HG03439 (cell line): ENCODE data around the gene ARMC2.
"Not testable (repeated sequence)": the region's sequence is repeated elsewhere in the genome, so short reads cannot be mapped to it uniquely, and the experiment has no call there.

Source experiments
- ATAC-seq: cut with Tn5 transposase; IDR thresholded peaks from one replicate; pipeline ENCODE4 v1.9.1; 2021; ENCODE audit warnings: mild to moderate bottlenecking, moderate library complexity; ENCODE audit not compliant: unreplicated experiment

ARMC2 gene

DNA sequence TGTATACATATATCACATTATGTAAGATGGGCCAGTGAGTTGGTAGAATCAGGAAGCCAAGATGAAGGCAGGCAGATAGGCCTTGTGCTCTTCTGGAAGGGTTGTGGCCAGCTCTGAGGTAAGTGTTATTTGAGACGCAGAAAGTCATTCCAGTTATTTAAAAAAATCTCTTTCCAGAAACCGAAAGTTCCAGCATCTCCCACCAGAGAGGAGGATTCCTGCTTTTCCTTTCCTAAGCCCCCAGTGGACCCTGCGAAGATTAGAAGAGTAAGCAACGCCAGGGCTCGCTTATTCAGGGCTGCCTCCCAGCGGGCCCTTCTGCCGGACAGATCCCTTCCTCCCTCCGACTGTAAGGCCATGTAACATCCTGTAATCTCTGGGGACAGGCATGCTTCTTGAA, 20.4 kb downstream of the ARMC2 start:
- ATAC-seq = no peak

DNA sequence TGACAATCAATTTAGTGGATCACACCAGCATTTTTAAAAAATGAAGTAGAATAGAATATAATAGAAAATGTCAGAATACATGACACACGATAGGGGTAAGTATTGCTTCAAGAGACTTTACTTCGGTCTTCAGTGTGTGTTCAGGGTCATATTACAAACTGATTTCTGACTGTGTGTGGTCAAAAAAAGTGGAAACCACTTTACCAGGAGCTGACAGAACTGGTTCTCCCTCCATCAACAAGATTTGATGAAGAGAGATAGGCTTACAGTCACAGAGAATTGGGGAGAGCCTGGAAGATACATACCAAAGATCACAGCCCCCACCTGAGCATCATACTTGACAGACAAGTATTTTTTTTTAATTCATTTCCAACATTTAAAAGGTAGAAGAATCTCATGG, 21.7 kb downstream of the ARMC2 start:
- ATAC-seq = no peak

DNA sequence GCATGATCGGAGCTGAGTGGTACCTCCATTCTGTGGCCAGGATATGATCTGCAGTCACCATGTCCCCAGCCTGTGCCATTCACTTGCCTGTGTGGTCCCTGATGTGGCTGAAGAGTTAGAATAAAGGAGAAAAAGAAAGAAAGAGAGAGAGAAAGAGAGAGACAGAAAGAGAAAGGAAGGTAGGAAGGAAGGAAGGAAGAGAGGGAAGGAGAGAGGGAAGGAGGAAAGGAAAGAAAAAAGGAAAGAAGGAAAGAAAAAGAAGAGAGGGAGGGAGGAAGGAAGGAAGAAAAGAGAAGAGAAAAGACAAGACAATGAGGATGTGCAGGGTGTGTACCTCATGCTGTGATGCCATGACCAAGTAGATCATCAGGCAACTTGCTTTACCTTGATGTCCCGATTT, 22.1 kb downstream of the ARMC2 start:
- no peak for ATAC-seq

DNA sequence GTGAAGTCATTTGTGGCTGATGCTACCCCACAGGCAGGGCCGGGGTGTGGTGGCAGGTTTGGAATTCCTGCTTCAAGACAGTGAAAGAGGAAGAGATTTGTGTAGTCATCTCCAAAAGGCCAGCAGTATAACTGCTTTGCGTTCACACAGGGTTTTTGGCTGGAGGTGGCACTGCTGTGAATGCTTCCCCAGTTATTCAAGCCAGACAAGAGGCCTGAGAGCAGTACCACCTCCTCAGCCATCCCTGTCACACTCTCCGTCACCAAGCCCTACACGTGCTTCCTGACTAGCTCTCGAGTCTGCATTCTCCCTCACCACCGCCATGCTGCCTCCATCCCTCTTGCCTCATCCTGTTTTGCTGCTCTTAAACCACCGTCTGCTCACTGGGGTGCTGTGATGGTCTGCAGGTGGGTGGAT, 23.9 kb downstream of the ARMC2 start:
- ATAC-seq = no peak

DNA sequence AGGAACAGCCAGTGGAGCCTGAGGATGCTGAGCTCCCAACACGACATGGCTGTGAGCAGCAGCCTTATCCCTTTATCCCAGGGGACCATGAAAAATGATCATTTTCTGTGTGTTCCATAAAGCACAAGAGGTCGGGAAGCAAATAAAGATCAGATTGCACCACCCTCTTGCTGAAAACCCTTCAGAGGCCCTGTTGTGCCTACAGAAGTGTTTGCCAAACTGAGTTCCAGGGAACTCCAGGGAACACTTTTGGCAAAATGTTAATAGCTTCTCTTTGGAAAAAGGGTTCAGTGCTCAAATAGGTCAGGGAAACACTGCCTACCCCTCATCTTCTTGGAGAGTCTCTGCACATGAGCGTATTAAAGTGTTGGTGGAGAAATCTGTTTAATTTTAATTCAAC, 24.4 kb downstream of the ARMC2 start:
- ATAC-seq = no peak

DNA sequence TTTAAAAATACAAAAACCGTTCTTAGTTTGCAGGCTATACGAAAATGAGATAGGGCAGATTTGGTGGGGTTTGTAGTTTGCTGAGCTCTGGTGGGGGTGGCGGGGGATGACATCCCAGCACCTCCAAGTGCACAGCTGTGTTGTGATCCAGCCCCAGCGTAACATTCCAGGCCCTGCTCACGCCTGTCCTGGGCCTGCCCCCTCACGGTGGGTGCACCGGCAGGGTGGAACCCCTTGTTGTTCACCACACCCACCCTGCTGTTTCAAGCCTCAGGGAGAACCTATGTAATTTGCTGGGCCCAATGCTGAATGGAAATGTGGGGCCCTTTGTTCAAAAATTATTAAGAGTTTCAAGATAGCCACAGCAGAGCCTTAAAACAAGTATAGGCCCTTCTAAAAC, 25.0 kb downstream of the ARMC2 start:
- ATAC-seq = no peak

DNA sequence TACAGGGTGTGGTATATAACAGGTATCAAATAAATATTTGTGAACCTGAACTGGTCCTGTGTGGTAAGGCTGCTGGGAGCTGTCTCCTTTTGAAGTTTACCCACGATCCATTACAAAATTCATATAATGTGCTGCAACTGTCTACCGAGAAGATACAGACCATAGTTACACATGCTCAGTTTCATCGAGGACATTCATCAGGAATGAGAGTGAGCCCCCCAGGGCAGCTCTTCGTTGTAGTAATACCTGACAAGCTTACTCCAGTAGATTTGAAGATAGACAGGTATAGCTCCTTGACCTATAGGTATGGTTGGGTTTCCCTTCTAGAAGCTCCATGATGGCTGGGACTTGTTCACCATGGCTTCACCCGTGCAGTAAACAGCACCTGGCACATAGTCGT, 25.7 kb downstream of the ARMC2 start:
- no peak for ATAC-seq

DNA sequence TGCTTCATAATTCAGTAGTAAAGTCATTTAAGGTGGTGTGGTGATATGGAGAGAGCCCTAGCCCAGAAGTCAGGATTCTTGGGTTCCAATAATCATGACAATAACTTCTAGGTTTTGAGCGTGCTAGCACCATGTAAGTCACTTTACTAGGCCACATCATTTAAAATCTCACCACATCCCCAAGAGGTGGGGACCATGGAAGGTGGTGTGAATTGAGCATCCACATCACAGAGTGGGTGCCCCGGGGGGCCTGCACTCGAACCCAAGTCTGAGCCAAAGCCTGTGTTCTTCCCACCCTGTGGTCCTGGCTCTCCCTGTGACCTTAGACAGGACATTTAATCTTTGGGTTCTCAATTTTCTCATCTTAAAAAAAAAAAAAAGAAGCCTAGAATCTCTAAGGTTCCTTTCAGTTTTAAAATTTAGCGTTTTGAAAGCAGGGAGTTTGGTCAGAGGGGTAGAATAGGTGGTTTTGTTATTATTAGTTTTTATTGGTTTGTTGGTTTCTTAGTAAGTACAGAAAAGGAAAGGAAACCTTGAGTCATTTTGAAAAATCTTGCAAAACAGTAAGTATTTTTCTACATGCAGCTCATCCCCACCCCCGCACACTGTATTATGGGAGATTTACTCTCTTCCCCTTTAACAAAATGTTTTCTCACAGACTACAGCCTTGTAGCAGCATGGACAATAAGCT, 26.4 kb downstream of the ARMC2 start:
- peak; percentile 88 for ATAC-seq

DNA sequence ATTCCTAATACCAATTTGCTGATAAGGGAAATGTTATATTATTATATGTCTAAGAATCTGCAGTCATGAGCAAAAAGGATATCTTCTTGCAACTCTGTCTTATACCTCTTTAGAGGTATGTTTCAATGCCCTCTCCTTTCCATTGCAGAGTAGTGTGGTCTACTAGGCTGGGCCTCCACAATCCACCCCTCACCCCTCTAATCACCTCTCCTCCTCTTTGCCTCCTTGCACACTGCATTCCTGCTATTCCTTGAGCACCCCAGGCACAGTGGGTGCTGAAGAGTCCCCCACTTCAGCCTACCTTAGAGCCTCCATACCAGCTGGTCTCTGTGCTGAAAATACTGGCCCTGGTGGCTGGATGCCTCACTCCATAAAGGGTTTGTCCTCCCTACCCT, 26.9 kb downstream of the ARMC2 start:
- peak; percentile 36 for ATAC-seq

DNA sequence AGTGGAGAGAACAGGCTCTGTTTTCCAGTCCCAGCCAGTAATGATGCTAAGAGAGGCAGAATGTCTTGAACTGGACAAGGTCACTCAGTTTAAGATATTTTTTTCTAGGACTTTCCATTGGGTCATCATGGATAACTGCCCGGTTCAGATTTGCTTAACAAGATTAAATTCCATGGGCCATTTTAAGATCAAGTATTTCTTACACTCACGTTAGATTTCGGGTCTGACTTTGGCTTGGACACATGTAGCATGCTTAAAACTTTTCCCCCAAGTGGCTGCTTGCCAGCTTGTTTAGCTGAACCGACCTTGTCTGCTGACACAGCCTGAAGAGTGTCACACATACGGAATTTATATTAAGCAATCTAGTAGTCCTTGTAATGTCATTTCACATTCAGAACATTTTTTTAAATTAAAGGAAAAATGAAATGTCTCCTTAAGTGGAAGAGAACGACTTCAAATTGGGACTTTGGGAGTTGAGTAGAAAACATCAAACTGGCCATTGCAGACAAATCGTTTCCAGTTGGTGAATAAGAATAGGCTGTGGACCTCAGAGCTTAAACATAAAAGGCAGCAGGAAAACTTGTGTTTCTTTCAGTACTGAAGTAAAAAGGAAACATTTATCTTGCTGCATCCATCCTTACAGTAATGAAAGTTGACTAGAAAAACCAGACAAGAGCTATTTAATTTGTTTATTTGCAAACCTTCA, 29.0 kb downstream of the ARMC2 start:
- no peak for ATAC-seq

DNA sequence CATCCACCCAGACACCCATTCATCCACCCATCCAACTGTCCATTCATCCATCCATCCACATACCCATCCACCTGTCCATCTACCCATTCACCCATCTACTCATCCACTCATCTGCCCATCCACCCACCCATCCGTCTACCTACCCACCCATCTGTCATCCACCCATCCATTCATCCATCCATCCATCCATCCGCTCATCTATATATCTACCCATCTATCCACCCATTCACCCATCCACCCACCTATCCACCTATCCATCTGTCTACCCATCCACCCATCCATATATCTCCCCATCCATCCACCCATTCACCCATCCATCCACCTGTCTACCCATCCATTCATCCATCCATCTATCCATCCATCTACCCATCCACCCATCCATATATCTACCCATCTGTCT, 30.7 kb downstream of the ARMC2 start:
- no peak for ATAC-seq

DNA sequence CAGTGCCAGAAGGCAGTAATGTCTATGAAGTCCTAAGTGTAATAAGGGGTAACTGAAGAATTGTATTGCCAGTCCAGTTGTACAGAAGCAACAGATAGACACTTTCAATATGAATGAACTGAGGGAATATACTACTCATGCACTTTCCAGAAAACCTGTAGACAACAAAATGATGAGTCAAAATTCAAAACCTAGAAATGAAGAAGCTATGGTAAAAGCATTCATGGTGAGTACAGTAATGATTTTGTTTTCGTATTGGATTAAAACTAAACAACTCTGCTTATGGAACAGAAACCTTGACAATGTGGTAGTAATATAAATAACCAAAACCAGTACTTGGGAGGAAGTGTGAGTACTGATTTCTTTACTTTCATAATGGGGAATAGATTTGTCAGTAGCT, 35.0 kb downstream of the ARMC2 start:
- peak; percentile 76 for ATAC-seq

DNA sequence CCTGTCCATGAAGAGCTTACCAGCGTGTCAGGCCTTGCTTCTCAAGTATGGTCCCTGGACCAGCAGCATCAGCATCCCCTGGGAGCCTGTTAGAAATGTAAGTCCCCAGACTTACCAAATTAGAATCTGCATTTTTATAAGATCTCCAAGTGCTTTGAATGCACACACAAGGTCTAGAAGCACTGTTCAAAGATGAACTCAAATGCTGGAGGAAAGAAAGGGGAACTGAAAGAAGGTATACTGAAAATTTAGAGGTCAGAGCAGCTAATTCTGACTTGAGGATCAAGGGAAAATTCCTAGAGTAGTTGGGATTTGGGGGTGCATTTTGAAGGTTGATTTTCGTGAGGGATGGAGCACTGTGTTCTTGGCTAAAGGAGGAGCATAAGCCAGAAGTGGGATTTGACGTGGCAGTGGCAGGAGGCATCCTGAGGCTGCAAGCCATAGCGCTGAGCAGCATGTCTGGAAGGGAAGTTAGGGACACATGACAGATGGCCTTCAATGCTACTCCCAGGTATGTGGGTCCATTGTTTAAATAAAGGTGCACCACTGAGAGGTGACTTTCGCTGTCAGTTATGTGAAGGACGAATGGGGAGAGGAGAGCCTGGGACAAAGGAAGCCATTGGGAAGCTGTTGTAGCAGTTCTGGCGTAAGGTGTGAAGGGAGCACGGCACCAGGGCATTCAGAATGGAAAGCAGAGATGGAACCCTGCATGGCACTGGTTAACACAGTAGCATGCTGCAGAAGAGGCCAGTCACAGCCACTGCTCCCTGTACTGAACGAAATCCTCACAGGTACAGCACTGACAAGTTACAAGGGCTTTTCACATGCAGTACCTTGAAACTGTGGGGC, 36.2 kb downstream of the ARMC2 start:
- no peak for ATAC-seq

DNA sequence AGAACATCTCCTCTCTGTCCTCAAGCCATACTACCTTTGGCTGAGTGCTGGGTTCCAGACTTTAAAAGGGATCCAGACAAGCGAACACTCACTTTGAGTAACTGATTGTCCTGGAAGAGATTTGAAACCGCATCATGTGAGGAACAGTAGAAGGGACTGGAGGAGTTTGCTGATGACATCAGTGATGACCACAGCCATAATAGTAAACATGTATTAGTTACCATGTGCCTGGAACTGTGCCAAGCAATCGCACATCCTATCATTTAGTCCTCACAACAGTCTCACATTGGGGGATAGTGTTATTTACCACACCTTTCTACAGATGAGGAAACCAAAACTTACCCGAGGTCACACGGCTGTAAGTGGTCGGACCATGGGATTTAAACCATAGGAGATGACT, 39.8 kb downstream of the ARMC2 start:
- ATAC-seq = no peak

DNA sequence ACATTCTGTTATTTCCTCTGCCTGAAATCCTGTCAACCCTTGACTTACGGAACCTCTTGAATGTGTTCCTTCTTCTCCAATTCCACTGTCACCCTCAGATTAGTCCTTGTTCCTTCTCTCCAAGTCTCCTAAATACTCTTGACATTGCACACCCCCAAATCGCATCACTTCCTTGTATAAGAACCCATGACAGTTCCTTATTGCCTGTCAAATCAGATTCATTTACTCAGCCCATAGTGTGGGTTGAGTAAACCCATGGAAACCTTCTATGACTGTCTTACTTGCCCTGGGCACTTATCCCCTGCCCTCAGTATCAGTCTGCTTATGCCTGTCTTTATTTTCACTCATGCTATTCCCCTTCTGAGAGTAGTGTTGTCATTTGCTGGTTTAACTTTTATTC, 40.5 kb downstream of the ARMC2 start:
- no peak for ATAC-seq

DNA sequence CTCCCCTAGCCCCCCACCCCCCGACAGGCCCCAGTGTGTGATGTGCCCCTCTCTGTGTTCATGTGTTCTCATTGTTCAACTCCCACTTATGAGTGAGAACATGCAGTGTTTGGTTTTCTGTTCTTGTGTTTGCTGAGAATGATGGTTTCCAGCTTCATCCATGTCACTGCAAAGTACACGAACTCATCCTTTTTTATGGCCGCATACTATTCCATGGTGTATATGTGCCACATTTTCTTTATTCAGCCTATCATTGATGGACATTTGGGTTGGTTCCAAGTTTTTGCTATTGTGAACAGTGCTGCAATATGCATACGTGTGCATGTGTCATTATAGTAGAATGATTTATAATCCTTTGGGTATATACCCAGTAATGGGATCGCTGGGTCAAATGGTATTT, 42.7 kb downstream of the ARMC2 start:
- not testable (repeated sequence) for ATAC-seq

DNA sequence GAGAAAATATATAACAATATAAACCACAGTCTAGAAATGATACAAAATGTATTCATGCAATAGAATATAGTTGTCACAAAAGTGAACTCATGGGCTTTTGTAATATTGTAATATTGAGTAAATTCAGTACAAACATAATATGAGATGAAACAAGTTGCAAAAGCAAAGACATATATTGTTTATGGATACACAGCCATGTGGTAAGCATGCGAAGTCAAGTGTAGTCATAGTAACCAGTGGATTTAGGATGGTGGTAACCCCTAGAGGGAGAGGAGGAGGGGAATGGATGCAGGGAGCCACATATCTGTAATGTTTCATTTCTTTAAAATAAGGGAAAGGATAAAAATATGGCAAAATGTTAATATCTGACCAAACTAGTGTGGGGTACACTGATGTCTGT, 47.3 kb downstream of the ARMC2 start:
- ATAC-seq = no peak

DNA sequence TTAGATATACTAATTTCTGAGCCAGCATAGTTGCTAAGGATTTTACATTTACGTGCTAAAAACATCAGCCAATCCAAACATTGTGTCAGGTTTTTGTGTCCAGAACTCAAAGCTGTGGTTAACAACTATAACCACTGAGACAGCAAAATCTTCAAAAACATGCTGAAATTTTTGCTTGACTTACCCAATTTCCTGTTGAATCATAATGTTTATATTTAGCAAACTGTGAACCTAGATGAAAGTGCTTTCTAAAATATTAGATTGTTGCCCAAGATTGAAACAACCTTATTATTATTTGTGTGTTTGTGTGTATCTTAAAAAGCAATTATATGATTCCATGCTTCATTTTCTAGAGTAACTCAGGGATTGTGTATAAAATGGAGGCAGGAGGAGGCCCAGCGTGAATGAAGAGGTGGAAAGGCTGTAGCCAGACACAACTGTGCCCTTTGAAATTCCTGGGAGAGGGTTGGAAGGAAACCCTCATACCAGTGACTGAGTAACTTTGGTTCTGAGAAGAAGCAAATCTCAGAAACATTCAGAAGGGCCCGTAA, 48.0 kb downstream of the ARMC2 start:
- no peak for ATAC-seq

DNA sequence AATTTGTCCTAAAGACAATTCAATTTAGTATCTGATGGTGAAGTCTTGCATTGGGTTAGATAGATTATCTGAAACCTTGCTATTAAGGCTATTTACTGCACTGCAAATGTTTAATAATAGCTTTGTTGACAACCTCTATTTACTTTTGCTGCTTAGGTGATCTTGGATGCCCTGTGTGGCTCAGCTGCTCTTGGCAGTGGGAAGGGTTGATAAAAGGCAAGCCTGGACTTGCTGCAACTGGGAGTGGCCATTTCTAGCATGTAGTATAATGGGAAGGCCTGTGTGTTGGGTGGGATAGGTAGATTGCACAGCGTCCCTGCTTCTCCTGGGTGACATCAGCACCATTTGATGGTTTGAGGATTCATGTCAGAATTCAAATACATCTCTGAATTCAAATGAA, 49.1 kb downstream of the ARMC2 start:
- no peak for ATAC-seq

DNA sequence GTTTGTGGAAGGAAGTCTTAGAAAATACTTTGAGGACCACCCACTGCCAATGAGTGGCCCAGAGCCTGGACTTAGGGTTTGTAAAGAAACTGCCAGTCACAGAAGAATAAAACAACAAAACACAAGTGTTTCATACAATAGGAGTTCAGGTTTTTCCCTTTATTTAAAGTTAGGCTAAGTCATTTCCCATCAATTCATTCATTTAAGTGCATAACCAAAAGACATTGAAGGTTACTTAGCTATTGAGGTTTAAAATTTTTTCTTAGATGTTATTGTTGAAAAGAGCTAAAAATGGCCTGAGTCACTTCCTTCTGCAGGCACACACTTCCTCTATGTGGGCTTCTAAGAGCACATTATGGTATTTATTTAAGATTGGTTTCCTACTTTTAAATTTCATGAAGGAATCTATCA, 54.2 kb downstream of the ARMC2 start:
- ATAC-seq = no peak

DNA sequence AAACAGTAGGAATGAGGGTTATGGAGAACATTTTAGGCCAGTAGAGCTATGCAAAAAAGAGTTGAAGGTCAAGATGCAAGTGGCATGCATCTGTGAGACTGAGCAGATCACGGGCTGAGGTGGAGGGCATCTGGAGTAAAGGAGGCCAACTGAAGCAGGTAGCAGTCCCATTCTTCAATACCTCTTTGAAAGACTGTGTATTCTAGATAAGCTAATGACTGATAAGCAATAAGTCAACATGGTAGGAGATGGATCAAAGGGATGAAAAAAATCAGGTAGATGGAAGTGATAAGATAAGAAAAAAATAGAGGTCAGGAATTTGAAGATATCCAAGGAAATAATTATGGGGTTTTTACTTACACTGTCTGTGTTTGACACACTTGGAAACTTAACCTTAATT, 55.6 kb downstream of the ARMC2 start:
- no peak for ATAC-seq

DNA sequence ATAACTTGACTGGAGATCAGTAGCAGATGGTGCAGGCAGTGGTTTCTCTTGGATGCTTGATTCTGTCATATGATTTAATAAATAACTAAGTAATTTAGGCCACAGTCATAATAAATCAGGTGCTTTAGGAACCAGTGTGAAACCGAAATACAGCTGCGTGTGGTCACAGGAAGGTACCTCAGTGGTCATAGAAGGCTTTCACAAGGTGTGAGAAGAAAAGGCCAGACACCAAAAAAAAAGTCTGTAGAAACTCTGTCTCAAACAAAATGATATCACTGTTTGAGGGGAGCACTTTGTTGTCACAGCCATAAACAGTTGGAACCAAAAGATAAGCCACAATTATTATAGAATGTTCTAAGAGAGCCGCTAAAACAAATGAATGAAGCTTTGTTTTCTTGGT, 56.5 kb downstream of the ARMC2 start:
- peak; percentile 94 for ATAC-seq
